Lower leg skin (tissue), 4 donors: ENCODE results near the gene NIM1K. TPM values are rescaled to one million over a fixed set of nuclear protein-coding genes. Genes with fewer than 3 reads are reported as not detected.
"Not testable (repeated sequence)": the region's sequence is repeated elsewhere in the genome, so short reads cannot be mapped to it uniquely, and the experiment has no call there.

Experiments used
- DNase-seq, 2 donors: peaks; one replicate each; pipeline ENCODE4 v3.0.0-alpha.2; 2019; ENCODE audit warnings: low spot score in 2 of 2
- H3K4me3 ChIP-seq: fragments of 200-600 bp; sonication (generic); 2 replicates; pipeline ENCODE4 v1.5.1; 2017; ENCODE audit warnings: mild to moderate bottlenecking, low read depth; ENCODE audit not compliant: poor library complexity, severe bottlenecking
- POLR2A ChIP-seq, 2 donors: fragments of 450-650 bp; IDR thresholded peaks; one replicate each; pipeline ENCODE4 v1.6.1; 2016 to 2017; ENCODE audit warnings: antibody characterized with exemption in 2 of 2, mild to moderate bottlenecking in 1 of 2, moderate library complexity in 1 of 2
- WGBS, 2 donors: methylation state at CpG; one replicate each; pipeline ENCODE4 v1.1.5; 2018; 5-methylcytosine and 5-hydroxymethylcytosine counted together
- intact Hi-C: fragments of 100-400 bp; cut with DNase I; formaldehyde crosslinking; loops from one replicate; pipeline ENCODE4 v1.15.0; 2023; ENCODE audit warnings: low total_unique reads
- total RNA-seq, 4 donors: library from RNA; depleted of rRNA; stranded (reverse); fragments of >200 nt; gene quantifications; one replicate each; pipeline ENCODE4 v1.1.0, GENCODE V29; 2016
- TF ChIP-seq, protein P1 (sequence below), 3 donors: fragments of 450-650 bp; IDR thresholded peaks; one replicate each; pipeline ENCODE4 v1.5.1; 2016; ENCODE audit warnings: antibody characterized with exemption in 3 of 3, mild to moderate bottlenecking in 3 of 3, moderate library complexity in 2 of 3

NIM1K gene
- total RNA-seq, 4 donors from 2014 or later, result 0.44 to 2.5 (median 0.65) TPM; not detected in 1

DNA sequence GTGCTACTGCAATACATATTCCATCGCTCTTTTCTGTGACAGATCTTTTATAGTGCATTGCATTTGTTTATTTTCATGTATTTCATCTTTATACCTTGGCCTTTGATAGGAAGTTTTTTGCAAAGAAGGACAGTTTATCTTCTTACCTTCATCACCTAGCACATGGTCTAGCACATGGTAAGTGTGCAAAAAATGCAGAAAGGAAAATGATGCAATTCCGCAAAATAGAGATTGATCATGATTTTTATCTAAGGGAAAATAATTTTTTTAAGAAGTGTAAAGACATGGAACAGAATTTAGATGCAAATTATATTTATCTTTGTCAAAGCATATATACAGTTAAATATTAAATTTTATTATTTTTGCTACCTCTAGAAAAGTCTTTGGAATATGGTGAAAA, 19.2 kb upstream of the NIM1K start:
- intact Hi-C loops, result no loop called here
- TF ChIP-seq, protein P1, sequence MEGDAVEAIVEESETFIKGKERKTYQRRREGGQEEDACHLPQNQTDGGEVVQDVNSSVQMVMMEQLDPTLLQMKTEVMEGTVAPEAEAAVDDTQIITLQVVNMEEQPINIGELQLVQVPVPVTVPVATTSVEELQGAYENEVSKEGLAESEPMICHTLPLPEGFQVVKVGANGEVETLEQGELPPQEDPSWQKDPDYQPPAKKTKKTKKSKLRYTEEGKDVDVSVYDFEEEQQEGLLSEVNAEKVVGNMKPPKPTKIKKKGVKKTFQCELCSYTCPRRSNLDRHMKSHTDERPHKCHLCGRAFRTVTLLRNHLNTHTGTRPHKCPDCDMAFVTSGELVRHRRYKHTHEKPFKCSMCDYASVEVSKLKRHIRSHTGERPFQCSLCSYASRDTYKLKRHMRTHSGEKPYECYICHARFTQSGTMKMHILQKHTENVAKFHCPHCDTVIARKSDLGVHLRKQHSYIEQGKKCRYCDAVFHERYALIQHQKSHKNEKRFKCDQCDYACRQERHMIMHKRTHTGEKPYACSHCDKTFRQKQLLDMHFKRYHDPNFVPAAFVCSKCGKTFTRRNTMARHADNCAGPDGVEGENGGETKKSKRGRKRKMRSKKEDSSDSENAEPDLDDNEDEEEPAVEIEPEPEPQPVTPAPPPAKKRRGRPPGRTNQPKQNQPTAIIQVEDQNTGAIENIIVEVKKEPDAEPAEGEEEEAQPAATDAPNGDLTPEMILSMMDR (IDR thresholded peaks at IDR 0.05), result no peak
- no peak for DNase-seq
- no peak overlapping the region for H3K4me3 ChIP-seq
- WGBS, 2 donors, result 98% methylated on average over 2 of the region's 2 CpGs

DNA sequence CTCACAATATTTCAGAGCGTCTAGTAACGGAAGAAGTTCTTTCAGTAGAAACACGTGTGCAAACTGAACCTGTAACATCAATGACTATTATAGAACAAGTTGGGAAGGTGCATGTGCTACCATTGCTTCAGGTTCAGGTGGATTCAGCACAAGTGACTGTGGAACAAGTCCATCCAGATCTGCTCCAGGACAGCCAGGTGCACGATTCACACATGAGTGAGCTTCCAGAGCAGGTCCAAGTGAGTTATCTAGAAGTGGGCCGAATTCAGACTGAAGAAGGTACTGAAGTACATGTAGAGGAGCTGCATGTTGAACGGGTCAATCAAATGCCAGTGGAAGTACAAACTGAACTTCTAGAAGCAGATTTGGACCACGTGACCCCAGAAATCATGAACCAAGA, 17.4 kb upstream of the NIM1K start:
- intact Hi-C loops, result no loop called here
- H3K4me3 ChIP-seq, result no peak overlapping the region
- 92 to 96% methylated on average over 7 of the region's 7 CpGs for WGBS, 2 donors
- DNase-seq, result no peak
- TF ChIP-seq POLR2A (IDR thresholded peaks at IDR 0.05), result no peak
- TF ChIP-seq, protein P1 (IDR thresholded peaks at IDR 0.05), result no peak

DNA sequence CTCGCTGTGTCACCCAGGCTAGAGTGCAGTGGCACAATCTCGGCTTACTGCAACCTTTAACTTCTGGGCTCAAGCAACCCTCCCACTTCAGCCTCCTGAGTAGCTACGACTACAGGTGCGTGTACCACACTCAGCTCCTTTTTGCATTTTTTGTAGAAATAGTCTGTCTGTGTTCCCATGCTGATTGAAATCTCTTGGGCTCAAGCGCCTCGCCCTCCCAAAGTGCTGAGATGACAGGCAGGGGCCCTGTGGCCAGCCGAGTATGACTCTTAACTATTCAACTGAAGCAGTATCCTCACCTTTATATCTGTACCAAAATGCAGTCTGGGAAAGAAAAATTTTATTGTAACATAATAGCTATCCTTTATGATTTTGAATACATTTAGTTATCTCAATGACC, 12.2 kb upstream of the NIM1K start:
- 89 to 91% methylated on average over 7 of the region's 7 CpGs for WGBS, 2 donors
- DNase-seq, result no peak
- TF ChIP-seq POLR2A (IDR thresholded peaks at IDR 0.05), result no peak
- TF ChIP-seq, protein P1 (IDR thresholded peaks at IDR 0.05), result no peak
- intact Hi-C loops, result no loop called here
- no peak overlapping the region for H3K4me3 ChIP-seq

DNA sequence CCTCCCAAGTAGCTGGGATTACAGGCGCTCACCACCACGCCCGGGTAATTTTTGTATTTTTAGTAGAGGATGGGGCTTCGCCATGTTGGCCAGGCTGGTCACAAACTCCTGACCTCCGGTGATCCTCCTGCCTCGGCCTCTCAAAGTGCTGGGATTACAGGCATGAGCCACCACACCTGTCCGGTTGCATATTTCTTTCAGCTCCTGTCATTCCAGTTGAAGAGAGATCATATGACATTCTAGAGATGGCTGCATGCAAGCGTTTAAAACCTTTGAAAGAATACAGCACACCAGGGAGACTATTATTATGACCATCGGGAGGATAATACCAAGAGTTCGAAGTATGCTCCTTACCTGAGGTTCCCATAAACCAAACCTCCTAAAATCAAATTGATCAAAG, 9.6 kb upstream of the NIM1K start:
- intact Hi-C loops, result no loop called here

DNA sequence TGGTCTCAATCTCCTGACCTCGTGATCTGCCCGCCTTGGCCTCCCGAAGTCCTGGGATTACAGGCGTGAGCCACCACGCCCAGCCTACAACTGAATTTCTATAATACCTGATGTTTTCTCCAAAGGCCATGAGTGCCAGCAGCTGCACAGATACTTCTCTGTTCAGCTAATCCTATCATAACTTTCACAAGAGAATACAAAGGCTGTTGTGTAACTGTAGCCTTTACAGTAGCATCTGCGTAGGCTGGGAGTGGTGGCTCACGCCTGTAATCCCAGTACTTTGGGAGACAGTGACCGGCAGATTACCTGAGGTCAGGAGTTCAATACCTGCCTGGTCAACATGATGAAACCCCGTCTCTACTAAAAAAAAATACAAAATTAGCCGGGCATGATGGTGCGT, 8.9 kb upstream of the NIM1K start:
- 93 to 95% methylated on average over 11 of the region's 11 CpGs for WGBS, 2 donors
- DNase-seq, H3K4me3 ChIP-seq, intact Hi-C loops: not testable (repeated sequence)

More for the DNA sequence above, 9.6 kb upstream of the NIM1K start:
- no peak for TF ChIP-seq POLR2A (IDR thresholded peaks at IDR 0.05)
- TF ChIP-seq, protein P1 (IDR thresholded peaks at IDR 0.05), result no peak
- no peak for DNase-seq
- 94 to 100% methylated on average over 10 of the region's 10 CpGs for WGBS, 2 donors
- no peak overlapping the region for H3K4me3 ChIP-seq

DNA sequence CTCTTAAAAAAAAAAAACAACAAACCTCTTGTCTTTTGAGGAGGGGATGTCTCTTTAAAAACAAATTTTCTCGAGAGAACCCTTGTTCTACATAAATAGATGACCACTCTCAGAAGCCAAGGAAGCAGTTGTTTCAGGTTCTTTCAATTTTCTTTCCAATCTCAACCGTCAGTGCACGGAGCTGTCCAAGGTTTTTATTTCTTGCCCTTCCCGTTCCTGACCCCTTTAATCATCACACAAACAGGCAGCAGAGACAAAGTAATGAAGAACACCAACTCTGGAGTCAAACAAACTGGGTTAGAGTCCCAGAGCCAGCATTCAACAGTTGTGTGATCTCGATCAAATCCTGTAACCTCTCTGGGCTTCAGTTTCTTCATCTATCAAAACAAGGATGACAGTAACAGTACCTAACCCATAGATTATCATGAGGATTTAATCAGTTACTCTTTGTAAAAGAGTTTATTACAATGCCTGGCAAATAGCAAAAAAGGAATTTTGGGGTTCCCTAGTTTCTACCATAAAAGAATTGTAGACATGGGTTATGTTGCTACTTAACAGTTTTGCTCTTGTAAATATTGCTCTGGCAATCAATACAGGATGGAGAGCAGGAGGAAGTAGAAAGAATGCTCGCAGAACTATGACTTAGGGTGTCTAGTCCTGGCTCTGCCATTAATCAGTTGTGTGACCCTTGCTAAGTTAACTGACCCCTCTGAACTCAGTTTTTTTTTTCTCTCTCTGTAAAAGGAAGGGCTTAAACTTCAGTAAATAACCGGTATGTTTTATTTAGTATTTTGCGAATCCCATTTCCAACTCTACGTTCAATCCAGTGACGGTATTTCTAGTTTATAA, 1.0 kb upstream of the NIM1K start:
- WGBS, 2 donors, result 33 to 40% methylated on average over 10 of the region's 10 CpGs
- TF ChIP-seq POLR2A (IDR thresholded peaks at IDR 0.05), result no peak
- TF ChIP-seq, protein P1 (IDR thresholded peaks at IDR 0.05), result no peak
- intact Hi-C loops, result no loop called here
- H3K4me3 ChIP-seq, result no peak overlapping the region
- DNase-seq, result no peak
